ENCODE measurements around the gene IFNA14.
A peak's percentile ranks its signal among the peaks of the same experiment; 100 is the strongest.
"Not testable (repeated sequence)": the region's sequence is repeated elsewhere in the genome, so short reads cannot be mapped to it uniquely, and the experiment has no call there.

Gene IFNA14

GRCh38 chr9:21213411-21214326, 26.1 kb downstream of the IFNA14 start:
- DNase-seq: peak in 1 of 5 experiments; percentile 28

GRCh38 chr9:21212160-21212559, 27.6 kb downstream of the IFNA14 start:
- not testable (repeated sequence) for DNase-seq

GRCh38 chr9:21210782-21211181, 29.0 kb downstream of the IFNA14 start:
- not testable (repeated sequence) for DNase-seq

- DNase-seq: no peak
Measured at GRCh38 chr9:21210311-21210710, 29.5 kb downstream of the IFNA14 start.

- DNase-seq: not testable (repeated sequence)
Measured at GRCh38 chr9:21207043-21207442, 32.8 kb downstream of the IFNA14 start, which contains the start of gene IFNA10. IFNA10 (minus strand) TSS chr9:21207143; CDS start chr9:21207097, 46 bp downstream.

GRCh38 chr9:21205204-21205603, 34.6 kb downstream of the IFNA14 start:
- DNase-seq: peak in 1 of 5 experiments; percentile 4

GRCh38 chr9:21202105-21202504, 37.7 kb downstream of the IFNA14 start, which contains the start of gene IFNA7:
IFNA7 (minus strand) TSS chr9:21202205; CDS start chr9:21202165, 40 bp downstream.
- not testable (repeated sequence) for DNase-seq

- peak in 2 of 5 experiments; percentile 13 to 39 for DNase-seq
Measured at GRCh38 chr9:21194867-21195776, 44.7 kb downstream of the IFNA14 start.

Data from T-helper 2 cell (primary cell).